Bronchial epithelial cell (primary cell): ENCODE data around the gene VMP1. TPM values are rescaled to one million over a fixed set of nuclear protein-coding genes. Genes with fewer than 3 reads are reported as not detected.

Experiments used
- DNase-seq: peaks from one replicate; pipeline ENCODE4 v3.0.0-alpha.2; 2010; ENCODE audit warnings: low read depth
- FAIRE-seq: peaks from 2 replicates; lab custom pipeline; 2011; peaks lifted over from hg19 to GRCh38; lab: Jason Lieb, UNC
- H3K27me3 ChIP-seq: 2 replicates; pipeline ENCODE4 v1.5.1; 2011; ENCODE audit warnings: low read length; ENCODE audit not compliant: control insufficient read depth, insufficient read depth
- H3K36me3 ChIP-seq: 2 replicates; pipeline ENCODE4 v1.5.1; 2011; ENCODE audit warnings: low read length; ENCODE audit not compliant: control insufficient read depth, insufficient read depth
- H3K4me3 ChIP-seq: 2 replicates; pipeline ENCODE4 v1.5.1; 2011; ENCODE audit warnings: mild to moderate bottlenecking, low read depth, low read length, control low read depth
- CTCF ChIP-seq: IDR thresholded peaks from 2 replicates; pipeline ENCODE4 v1.5.1; 2011; ENCODE audit warnings: mild to moderate bottlenecking, moderate library complexity, low read length, control low read depth, inconsistent platforms; ENCODE audit not compliant: insufficient read depth, severe bottlenecking
- total RNA-seq: library from RNA; depleted of rRNA; stranded (reverse); fragments of >200 nt; gene quantifications from 2 replicates; pipeline ENCODE4 v1.2.1, GENCODE V29; 2014

Gene VMP1
- total RNA-seq, 1 donor from 2014 or later, result 120 TPM

DNA sequence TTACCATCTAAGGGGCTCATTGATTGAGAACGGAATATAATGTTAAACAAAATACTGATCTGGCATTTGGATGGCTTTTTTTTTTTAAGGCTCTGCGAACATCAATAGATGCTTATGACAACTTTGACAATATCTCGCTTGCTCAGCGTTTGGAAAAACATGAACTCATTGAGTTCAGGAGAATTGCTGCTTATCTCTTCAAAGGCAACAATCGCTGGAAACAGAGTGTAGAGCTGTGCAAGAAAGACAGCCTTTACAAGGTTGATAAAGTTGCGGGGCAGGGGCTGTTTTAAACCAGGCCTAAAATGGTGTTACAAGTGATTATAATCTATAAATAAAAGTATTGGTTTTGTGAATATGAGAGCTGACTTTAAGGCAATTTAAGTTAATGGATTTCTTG, 22.5 kb upstream of the VMP1 start:
- no peak overlapping the region for H3K4me3 ChIP-seq
- FAIRE-seq, result no peak
- TF ChIP-seq CTCF, result no peak
- peaks cover 27% of the 10 kb centered on the region for H3K36me3 ChIP-seq
- no peak for DNase-seq
- no peaks in the 10 kb centered on the region for H3K27me3 ChIP-seq

DNA sequence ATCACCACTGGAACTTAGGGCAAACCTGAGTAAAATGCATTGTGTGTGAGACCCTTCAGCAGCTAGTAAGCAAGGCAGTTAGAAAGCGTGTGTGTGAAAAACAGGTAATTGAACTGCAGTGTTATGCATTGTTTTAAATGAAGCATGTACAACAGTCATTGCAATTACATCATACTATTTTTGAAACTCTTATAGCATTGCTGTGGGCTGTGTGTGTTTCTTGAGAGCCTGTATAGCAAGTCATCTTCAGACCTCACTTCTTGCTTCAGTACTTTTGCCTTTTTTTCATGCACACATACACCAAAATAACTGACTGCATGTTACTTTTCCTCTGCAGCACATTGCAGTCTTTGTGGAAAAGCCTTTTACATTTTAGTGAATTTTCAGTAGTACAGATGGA, 19.4 kb upstream of the VMP1 start:
- no peak for DNase-seq
- Histone ChIP-seq H3K4me3 (no peak overlapping the region), H3K36me3 (peaks cover 14% of the 10 kb centered on the region), H3K27me3 (no peaks in the 10 kb centered on the region)
- FAIRE-seq, result no peak
- no peak for TF ChIP-seq CTCF

DNA sequence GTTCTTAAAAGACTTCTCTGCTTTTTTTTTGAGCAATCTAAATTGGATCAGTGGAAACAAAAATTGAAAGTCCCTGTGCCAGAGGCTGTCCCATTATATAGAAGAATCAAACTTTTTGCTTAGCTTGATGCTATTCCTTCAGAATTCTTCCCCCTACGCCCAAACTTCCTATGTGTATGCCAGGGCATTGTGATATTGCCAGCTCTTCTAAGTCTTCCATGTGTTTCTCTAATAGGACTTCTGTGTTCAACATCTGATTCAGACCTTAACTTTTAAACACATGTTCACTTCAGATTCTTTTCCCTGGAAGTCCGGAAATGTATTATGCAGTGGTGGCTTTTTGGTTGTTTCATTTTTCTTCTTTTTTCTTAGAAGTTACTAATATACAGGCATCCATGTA, 19.0 kb upstream of the VMP1 start:
- Histone ChIP-seq H3K27me3 (no peaks in the 10 kb centered on the region), H3K36me3 (peaks cover 12% of the 10 kb centered on the region), H3K4me3 (no peak overlapping the region)
- TF ChIP-seq CTCF, result no peak
- DNase-seq (no peak), FAIRE-seq (no peak)

GRCh38 chr17:59693582-59693981, 13.9 kb upstream of the VMP1 start:
- H3K36me3 ChIP-seq, result peaks cover 6% of the 10 kb centered on the region
- H3K27me3 ChIP-seq, result no peaks in the 10 kb centered on the region
- no peak for FAIRE-seq
- no peak overlapping the region for H3K4me3 ChIP-seq
- no peak for DNase-seq
- TF ChIP-seq CTCF, result no peak

DNA sequence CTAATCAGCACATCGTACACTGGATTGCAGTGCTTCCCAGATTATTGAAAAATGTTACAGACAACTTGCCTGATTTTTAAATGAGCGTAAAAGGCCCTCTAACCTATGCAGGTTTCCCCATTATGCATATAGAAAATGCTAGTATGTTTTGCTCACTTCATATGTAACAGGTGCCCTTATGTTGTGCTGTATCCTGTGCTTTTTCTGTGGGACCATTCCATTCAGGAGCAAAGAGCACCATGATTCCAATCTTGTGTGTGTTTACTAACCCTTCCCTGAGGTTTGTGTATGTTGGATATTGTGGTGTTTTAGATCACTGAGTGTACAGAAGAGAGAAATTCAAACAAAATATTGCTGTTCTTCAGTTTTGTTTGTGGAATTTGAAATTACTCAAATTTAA, 13.1 kb upstream of the VMP1 start:
- no peak for TF ChIP-seq CTCF
- peaks cover 8% of the 10 kb centered on the region for H3K36me3 ChIP-seq
- H3K4me3 ChIP-seq, result no peak overlapping the region
- FAIRE-seq, result no peak
- H3K27me3 ChIP-seq, result no peaks in the 10 kb centered on the region
- DNase-seq, result no peak

DNA sequence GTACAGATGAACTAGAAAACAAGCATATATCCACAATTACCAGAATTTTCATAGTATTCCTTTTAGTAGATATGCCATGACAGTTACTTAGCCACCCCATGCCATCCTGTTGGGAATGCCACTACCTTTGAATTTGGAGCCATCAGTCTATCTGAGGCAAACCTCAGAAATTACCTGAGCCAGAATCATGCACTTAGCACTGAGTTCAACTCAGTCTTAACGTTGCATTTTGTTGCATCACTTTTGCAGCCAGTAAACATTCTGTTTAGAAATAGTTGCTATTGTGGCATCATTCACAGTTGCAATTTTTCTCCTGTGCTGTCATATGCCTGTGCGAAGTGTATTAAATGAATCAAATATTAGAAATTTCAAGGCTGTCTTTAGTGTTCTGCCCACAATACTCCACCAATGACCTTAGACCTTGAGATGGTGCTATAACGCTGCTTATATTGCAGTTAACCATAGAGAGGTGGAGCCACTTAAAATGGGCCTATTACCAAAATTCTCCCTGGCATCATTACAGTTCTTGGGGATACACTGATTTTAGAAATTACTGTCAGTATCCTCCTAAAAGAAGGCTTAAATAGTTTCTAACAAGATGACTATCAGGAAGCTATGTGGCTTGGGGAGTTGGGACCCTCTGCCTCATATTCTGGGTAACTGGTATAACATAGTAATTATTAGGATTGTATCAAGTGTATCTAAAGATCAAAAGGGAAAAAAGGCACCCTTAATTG, 11.3 kb upstream of the VMP1 start:
- no peak for TF ChIP-seq CTCF
- DNase-seq, result no peak
- Histone ChIP-seq H3K27me3 (no peaks in the 10 kb centered on the region), H3K4me3 (no peak overlapping the region), H3K36me3 (peaks cover 11% of the 10 kb centered on the region)
- no peak for FAIRE-seq
